GM21381 (cell line): Measurements from ENCODE around the gene SCNN1G.

Experiments used
- ATAC-seq: cut with Tn5 transposase; IDR thresholded peaks from one replicate; pipeline ENCODE4 v1.9.1; 2021; ENCODE audit warnings: mild to moderate bottlenecking, moderate library complexity; ENCODE audit not compliant: unreplicated experiment

The SCNN1G gene

DNA sequence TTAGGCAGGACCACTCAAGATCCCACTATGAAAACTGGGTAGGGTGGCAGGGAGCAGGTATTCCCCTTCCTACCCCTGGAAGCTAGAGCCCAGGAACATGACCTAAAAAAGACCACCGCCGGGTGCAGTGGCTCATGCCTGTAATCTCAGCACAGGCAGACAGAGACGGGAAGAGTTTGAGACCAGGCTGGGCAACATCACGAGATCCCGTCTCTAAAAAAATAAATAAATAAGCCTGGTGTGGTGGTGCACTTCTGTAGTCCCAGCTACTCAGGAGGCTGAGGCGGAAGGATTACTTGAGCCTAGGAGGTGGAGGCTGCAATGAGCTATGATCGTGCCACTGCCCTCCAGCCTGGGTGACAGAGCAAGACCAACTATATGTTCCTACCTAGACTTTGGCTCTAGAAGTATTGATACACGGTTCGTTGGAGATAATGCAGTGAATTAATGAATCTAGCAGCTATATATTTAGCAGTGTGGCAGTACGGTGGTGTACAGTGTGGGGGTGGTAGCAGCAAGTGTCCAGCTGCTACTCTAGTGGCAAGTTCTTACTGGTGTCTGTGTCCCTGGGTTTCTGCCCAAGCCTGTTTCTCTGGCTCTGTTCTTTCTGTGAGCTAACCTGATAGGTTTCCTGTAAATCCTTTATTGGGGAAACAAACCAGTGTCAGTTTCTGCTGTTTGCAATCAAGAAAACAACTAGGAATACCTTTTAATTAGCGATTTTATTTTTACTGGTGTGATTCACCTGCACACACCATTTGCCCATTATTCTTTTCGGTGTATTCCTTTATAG, 30.0 kb upstream of the SCNN1G start:
- ATAC-seq: no peak

DNA sequence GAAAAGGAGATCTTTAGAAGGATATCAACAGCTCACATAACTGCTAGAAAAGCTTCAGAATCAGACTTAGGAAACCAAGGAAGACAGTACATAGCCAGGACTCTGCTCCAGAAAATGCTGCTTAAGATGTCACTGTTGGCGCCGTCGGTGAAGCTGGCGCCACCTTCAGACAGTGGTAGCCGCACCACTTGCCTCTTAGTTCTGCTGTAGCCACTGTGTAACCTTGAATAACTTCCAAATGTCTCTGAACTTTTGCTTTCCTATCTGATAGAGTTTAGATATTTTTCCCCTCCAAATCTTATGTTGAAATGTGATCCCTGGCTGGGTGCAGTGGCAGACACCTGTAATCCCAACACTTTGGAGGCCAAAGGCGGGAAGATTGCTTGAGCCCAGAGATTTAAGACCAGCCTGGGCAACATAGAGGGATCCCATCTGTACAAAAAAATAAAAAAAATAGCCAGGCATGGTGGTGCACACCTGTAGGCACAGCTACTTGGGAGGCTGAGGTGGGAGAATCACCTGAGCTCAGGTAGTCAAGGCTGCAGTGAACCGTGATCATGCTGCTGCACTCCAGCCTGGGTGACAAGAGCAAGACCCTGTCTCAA, 27.0 kb upstream of the SCNN1G start:
- ATAC-seq: no peak

DNA sequence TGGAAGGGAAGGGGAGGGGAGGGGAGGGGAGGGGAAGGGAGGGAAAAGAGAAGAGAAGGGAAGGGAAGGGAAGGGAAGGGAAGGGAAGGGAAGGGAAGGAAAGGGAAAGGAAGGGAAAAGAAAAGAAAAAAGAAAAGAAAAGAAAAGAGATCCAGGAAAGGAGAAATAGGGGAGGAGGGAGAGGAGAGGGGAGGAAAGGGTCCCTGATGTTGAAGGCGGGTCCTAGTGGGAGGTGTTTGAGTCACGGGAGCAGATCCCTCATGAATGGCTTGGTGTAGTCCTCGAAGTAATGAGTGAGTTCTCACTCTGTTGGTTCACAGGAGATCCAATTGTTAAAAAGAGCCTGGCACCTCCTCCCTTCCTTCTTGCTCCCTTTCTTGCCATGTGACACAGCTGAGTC, 26.4 kb upstream of the SCNN1G start:
- no peak for ATAC-seq

DNA sequence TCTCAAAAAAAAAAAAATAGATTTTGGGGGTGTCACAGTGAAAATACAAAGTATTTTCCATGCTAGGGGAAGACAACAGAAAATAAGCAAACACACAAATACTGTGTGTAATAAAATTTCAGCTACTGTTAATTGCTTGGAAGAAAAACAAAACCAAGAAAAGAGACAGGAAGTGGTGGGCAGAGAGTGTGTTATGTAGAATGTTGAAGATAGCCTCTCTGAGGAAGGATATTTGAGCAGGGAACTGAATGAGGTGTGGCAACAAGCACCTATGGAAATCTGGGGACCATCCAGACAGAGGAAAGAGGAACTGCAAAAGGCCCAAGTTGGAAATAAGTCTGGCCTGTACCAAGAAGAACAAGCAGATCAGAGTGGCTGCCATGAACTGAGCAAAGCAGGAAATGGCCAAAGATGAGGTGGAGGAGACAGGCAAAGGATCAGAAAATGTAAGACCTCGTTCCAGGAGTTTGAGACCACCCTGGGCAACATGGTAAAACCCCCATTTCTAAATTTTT, 25.5 kb upstream of the SCNN1G start:
- no peak for ATAC-seq

DNA sequence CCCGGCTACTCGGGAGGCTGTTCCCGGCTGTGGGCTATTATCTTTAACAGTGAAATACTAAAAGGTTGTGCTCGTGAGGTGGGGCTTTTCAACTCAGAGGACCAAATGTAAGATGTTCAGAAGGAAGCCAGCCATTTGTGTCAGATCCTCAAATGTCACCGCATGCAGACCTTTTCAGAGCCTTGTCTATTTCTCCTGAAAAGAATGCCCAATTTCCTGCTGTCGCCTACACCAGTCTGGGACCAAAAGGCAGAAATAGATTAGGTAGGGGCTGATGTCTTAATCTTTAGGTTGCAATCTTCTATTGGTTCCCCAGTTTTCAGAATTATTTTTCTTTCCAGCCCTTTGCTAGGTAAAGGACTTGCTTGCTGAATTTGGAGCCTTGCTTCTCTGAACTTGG, 24.4 kb upstream of the SCNN1G start:
- ATAC-seq: no peak

DNA sequence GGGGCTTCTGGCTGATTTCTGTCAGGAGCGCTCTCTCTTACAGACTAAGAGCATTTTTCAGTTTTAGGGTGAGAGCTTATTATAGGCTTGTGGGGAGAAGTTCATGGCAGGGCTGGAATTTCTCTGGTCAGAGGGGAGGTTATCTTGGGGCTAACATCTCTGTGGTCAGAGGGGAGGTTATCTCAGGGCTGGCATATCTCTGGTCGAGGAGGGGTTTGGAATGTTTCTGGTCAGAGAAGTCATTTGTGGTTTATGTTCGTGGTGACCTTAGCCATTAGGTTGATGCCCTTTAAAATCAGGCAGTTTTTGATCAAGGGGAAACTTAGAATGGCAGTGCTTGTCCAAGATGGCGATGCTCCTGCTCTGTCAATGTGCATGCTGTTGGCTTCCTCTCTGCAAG, 22.5 kb upstream of the SCNN1G start:
- no peak for ATAC-seq

DNA sequence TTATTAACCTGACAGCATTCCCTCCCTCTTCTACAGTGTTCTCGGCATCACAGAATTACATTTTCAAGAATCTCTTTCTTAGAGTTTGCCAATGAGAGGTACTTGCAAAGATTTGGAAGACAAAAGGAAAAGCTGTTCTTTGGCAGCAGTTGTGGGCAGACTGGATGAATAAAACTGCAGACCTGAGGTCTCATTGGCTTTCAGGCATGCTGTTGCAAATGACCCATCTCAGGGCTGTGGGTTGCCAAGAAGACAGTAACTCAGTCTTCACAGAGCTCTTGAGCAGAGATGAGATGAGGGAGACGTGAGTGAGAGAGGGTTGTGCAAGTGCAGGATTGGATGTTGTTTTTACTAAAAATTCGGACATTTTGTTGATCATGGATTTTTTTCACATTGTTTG, 22.0 kb upstream of the SCNN1G start:
- no peak for ATAC-seq

DNA sequence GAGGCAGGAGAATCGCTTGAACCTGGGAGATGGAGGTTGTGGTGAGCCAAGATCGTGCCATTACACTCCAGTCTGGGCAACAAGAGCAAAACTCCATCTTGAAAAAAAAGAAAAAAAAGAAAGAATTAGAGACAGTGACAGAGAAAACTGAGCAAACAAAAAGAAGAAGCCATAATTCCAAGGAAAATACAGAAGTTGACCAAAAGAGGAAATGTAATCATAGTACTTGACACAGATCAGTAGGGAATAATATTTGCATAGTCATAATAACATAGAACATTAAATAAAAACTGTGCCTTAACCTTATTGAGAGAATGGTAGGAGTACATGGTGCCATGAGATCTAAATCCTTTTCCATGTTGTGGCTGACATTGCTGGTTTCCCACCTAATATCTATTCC, 18.6 kb upstream of the SCNN1G start:
- ATAC-seq: no peak

DNA sequence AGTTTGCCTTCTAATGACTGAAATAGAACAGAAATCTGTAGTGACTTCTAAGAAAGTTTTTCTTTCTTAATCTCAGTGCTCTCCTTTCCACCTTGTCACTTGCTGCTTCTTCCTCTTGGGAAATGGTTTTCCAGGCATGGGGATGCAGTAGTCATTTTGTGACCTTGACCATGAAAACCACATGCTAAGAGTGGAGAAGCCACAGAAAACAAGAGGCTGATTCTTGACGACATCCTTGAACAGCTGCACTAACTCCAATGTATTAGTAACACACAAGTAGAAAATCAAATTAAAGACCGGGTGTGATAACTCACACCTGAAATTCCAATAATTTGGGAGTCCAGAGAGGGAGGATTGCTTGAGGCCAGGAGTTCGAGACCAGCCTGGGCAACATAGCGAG, 17.8 kb upstream of the SCNN1G start:
- ATAC-seq: no peak

DNA sequence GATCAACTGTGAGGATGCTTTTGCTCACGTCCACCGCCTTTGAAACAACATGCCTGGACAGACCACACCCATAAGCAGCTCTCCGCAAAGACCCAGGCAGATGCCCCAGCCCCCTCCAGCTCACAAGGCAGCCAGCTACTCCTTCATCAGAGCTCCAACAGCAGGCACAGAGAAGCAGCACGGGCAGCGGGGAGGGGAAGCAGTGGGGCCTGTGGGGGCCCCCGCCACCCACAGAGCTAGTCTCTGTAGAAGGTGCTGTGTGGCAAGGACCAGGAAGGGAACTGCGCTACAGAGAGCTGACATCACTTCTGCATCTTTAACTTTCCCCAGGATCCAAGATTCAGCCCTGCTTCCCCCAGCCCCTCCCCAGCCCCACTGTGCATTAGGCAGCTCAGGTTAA, 10.0 kb upstream of the SCNN1G start:
- no peak for ATAC-seq

DNA sequence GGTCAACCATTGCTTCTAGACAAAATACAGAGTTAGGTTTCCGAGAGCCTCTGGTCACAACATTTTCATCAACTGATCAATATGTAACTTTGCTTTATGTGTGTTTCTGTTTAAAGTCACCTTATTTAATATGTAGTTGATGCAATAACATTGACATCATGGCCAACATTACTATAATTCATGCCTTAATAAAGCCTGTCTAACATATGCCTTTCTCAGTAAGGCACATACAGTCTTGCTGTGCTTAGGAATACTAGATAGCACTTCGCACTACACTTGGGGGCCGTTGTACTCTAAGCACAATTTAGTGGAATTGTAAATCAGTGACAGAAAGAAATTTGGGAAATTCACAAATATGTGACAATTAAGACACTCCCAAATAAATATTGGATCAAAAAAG, 9.6 kb upstream of the SCNN1G start:
- ATAC-seq: no peak

DNA sequence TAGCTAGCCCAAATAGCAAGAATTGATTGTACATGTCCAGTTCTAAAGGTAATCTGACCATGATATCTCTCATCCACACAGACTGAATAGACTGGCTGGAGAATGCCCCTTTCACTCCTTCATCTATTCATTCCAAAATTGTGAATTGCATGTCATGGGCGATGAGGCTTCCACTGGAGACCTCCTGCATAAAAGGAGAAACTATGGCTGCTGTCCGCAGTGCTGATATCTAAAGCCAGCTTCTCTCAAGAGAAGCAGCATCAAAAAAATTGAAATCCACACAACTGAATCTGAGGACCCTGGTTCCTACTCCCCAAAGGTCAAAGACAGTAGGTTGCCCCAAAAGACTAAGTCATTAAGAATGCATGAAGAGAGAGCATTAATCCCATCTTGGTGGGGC, 7.9 kb upstream of the SCNN1G start:
- no peak for ATAC-seq

DNA sequence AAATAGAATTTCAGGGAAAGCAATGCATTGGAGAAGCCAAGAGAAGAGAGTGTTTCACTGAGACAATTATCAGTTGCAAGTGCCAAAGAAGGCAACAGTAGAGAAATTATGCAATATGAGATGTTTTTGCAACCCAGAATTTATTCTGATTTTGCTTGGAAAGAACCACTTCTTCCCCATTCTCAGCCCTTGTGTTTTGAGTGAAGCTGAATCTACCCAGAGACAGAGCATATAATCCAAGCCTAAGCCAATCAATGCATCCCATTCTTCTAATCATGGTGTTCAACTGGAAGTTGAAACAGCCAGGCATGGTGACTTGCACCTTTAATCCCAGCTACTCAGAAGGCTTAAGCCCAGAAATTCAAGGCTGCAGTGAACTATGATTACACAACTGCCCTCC, 6.9 kb upstream of the SCNN1G start:
- no peak for ATAC-seq

DNA sequence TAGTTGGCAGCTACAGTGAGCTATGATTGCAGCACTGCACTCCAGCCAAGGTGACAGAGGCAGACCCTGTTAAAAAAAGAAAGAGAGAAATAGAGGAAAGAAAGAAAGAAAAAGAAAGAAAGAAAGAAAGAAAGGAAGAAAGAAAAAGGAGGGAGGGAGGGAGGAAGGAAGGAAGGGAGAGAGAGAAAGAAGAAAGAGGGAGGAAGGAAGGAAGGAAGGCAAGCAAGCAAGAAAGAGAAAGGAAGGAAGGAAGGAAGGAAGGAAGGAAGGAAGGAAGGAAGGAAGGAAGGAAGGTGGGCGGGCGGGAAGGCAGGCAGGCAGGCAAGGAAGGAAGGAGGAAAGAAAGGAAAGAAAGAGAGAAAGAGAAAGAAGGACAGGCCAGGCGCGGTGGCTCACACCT, 1.0 kb upstream of the SCNN1G start:
- ATAC-seq: no peak

DNA sequence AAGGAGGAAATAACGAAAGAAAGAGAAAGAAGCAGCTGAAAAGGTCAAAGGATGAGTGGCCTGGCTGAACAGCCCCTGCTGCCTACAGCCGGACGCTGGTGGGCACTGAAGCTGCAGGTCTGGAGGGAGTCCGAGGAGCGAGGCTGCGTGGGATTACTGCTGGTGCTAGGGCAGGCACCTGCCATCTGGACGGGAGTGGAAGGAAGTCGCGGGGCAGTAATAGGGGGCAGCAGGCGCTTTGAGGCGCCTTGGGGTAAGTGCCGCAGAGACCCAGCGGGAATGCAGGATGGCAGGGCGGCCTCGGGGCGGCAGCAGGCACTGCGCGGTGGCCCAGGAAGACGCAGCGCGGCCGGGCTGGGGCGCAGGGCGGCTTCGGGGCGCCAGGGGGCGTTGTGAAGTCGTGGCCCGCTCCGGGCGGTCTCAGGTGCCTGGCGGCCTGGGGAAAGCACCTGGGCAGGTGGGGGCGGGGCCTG, 303 bp upstream of the SCNN1G start:
- peak; percentile 88 for ATAC-seq

DNA sequence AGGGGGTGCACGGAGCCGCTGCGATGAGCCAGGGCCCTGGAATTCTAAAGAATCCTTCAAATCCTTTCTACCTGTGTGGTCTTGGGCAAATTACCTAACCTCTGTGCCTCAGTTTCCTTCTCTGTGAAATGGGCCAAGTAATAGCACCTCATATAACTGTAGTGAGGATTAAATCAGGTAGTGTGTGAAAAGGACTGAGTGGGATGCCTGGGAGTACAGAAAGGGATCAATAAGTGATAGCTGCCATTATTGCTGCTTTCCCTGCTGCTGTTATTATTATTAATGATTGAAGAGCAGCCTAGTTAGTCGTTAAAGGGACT, 958 bp downstream of the SCNN1G start:
- ATAC-seq: no peak

DNA sequence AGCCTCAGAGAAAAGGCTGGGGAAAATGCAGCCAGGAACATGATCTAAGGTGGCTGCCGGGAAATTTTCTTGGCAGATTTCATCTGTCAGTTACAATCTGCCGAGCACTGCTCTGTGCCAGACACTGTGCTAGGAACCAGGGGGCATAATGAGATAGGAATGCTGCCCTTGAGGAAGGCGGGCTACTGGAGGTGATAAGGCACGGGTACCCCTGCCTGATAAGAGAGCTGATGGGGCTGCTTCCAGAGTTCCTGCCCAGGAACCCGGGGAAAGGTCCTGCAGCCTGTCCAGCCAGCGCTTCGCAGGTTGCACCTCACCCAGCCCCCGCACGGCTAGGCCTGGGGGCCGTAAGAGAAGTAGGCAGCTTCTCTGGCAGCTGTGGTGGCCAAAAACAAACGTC, 3.1 kb downstream of the SCNN1G start:
- no peak for ATAC-seq

DNA sequence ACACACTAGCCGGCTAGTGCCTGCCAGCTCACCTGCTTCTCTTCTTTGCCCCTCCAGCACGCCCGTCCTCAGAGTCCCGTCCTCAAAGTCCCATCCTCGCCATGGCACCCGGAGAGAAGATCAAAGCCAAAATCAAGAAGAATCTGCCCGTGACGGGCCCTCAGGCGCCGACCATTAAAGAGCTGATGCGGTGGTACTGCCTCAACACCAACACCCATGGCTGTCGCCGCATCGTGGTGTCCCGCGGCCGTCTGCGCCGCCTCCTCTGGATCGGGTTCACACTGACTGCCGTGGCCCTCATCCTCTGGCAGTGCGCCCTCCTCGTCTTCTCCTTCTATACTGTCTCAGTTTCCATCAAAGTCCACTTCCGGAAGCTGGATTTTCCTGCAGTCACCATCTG, 3.6 kb downstream of the SCNN1G start:
- no peak for ATAC-seq

DNA sequence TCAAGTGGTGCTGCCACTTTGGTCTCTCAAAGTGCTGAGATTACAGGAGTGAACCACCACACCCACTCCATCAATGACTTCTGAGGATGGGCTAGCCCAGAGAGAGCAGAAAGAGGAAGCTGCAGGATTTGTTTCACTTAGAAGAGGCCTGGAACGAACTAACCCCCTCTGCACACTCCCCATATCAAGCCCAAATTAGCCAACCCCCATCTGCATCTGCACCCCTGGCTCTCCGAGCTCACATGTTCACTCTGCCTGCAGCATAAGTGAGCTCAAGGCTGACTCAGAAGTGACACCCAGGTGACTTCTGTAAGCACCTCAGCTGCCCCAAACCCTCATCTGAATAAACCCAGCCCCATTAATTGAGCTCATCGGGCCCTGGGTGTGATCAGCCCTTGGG, 4.8 kb downstream of the SCNN1G start:
- ATAC-seq: no peak

DNA sequence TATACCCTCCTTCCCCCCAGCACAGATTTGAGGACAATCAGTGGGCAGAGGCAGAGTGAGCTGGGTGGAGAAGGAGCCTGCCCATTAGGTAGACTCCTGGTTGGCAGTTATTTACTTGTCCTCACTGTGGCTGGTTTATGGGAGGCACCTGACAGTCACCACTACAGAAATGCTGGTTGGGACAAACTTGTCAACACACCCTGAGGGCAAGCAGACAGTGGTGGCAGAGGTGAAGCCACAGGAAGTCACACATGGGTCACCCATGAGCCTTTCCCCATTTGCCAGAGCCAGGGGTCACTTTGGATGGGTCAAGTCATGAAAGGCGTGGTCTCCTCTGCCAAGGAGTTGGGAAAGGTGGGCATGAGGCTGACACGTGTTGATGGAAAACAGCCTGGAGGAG, 6.4 kb downstream of the SCNN1G start:
- ATAC-seq: no peak

DNA sequence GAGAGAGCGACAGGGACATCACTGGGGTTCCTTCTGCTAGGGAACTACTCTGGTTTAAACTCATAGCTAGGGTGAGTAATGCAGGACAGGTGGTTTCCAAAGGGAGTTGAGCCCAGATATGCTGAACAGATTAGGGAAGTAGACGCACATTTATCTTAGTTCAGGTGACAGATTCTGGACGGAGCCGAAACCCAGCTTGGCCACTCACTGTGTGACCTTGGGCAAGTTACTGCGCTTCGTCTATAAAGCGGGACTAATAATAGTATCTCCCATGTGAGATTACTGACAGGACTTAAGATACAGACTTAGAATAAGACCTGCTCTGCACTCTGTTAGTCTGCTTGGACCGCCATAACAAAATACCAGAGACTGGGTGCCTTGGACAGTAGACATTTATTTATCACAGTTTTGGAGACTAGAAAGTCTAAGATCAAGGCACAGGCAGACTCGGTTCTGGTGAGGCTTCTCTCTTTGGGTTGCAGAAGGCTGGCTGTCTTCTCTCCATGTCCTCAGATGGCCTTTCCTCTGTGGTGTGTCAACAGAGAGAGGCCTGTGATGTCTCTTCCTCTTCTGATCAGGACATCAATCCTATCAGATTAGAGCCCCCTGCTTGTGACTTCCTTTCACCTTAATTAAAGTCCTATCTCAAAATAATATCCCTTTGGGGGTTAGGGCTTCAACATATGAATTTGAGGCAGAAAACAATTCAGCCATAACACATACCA, 12.1 kb downstream of the SCNN1G start:
- ATAC-seq: no peak

DNA sequence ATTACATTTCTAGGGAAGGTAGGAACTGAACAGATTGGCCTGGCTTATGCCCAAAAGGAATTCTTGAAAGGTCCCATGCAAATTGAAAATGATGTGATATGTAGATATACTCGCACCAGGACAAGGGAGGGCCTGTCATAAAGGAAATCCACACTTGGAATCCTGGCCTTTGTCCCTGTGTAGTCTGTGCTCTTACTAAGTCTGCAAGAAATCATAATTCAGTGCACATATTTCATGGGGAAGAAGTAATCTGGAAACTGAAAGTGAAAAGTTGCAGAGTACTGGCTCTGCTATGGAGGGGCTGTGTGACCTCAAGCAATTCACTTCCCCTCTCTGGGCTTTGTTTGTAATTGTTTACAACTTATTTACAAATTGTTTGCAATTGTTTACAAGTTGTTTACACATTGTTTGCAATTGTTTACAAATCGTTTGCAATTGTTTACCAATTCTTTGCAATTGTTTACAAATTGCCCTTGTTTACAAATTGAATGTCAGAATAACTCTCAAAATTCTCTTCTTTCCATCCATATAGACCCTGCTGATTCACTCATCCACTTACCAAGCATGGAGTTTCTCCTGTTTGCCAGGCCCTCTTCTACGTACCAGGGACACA, 12.9 kb downstream of the SCNN1G start:
- no peak for ATAC-seq
